HG03432 (cell line): ENCODE results near the gene USP35.
"Not testable (repeated sequence)": the region's sequence is repeated elsewhere in the genome, so short reads cannot be mapped to it uniquely, and the experiment has no call there.

Source experiments
- ATAC-seq: cut with Tn5 transposase; IDR thresholded peaks from one replicate; pipeline ENCODE4 v1.9.1; 2021; ENCODE audit warnings: mild to moderate bottlenecking, moderate library complexity; ENCODE audit not compliant: unreplicated experiment

USP35 gene

DNA sequence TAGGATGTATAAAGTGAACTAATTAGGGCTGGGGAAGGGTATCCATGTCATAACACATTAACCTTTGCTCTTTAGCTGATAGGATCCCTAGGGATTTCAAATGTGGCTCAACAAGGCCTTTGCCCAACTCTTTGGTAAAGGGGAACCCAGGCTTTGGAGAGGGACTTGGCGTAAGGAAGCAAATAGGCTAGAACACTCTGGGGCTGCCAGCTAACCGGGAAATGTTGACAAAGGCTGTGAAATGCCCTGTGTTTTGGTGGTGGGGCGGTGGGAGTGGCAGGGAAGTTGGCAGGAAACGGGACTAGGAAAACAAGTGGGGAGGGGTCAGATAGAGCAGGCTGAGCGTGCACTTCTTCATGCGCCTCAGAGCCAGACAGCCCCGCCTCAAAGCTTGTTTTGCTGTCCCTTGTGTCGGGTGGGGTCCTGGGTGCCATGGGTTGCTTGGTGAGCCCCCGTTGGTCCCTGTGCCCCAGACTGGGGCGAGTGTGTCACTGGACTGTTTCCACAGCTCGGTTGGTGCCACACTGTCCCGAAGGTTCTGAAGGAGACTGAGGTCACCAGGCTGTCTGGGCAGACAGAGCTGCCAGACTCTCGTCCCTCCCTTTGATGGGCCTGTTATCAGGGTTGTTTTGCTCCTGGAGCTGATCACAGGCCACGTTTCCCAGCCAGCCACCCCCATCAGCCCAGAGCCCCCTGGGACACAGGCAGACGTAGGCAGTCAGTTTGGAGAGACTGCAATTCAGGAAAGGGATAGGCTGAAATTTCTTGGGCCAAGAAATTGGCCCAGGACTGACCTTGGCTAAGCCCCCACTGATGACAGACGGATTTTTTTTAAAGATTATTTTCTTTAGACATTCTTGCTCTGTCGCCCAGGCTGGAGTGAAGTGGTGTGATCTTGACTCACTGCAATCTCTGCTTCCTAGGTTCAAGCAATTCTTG, 19.9 kb upstream of the USP35 start:
- ATAC-seq, result no peak

DNA sequence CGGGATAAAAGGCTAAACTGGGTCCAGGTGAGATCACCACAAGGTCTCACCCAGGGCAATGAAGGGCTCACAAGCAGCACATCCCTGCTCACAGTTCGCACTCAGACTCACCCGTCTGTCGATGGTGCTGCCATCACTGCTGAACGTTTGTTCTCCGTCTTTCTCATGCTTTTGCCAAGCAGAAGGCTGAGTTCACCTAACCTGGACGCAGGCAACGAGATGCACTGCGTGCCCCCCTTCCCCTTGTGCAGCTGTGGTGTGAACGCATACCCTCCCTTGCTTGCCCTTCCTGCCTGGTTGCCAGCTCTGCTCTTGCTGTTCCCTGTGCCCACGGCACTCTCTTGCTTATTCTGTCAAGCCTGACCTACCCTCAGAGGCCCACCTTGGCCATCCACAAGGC, 18.3 kb upstream of the USP35 start:
- no peak for ATAC-seq

DNA sequence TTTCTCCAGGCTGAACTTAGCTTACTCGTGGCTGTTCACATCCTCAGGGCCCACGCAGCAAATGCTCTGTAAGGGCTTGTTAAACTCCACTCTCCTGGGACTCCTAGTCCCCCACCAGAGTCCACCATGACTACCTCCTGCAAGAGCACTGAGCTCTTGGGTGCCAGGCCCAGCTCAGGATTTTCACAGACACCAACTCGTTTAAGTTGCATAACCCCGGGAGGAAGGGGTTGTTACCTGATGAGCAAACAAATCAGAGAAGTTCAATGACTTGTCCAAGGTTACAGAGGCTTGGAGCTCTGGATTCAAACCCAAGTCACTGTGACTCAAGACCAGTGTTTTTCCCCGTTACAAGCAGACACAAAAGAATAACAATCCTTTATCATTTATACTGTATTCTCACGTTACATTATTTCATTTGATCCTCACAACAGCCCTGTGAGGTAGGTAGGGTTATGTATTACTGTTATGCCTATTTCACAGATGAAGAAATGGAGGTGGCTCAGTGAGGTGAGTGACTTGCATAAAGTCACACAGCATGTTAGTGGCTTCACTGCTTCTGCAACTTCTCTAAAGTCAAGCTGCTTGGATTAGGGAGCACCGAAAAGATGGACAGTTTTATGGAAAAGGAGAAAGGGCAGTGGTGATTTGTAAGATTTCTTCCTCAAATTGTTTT, 17.7 kb upstream of the USP35 start:
- ATAC-seq, result no peak

DNA sequence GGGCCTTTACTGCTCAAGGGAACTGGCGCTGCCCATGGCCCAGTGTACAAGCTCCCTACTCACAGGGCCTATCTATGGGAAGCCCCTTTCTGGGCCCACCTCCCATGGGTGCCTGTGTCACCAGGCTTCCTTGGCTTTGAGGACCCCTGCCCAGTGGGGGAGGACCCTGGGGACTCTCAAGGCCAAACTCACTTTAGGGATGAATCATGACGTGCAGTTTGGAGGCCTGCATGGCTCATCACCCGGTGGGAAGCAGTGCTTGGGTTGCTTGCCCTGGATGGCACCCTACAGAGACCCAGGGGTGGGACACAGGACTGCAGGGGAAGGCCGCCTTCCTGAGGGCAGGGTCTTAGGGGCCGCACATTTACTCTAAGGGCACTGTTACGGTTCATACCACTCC, 16.8 kb upstream of the USP35 start:
- ATAC-seq, result no peak

DNA sequence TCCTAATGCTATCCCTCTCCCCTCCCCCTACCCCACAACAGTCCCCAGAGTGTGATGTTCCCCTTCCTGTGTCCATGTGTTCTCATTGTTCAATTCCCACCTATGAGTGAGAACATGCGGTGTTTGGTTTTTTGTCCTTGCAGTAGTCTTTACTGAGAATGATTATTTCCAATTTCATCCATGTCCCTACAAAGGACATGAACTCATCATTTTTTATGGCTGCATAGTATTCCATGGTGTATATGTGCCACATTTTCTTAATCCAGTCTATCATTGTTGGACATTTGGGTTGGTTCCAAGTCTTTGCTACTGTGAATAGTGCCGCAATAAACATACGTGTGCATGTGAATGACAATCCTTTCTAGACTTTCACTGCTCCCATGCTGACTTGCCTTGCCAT, 12.9 kb upstream of the USP35 start:
- ATAC-seq, result not testable (repeated sequence)

DNA sequence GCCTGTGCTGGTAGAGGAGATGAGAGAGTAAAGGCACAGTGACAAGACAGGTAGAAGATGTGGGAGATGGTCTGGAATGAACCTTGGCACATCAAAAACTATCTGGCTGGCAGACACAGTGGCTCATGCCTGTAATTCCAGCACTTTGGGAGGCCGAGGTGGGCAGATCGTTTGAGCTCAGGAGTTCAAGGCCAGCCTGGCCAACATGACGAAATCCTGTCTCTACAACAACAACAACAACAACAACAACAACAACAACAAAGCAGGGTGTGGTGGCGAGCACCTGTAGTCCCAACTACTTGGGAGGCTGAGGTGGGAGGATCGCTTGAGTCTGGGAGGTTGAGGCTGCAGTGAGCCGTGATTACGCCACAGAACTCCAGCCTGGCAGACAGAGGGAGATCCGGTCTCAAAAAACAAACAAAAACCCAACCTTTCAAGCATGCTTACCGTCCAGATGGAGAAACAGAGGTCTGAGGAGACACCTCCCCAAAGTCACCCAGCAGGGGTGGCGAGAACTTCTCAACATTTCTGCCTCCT, 12.0 kb upstream of the USP35 start:
- ATAC-seq, result no peak

DNA sequence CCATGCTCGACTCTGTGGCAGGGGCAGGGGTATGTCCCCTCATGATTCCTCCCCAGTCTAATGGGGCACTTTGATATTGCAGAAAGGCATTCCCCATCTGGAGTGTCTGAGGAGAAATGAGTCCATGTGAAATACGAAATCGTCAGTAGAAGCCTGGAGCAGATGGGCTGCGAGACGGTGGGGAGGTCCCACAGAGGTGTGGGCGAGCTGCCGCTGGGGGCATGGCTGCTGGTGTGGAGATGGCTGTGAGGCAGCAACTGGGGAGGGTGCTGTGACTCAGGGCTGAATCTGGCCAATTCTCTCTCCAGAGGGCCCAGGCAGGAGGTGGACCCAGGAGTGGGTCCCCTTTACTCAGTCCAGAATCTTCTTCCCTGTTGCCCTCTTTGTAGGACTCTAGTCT, 11.5 kb upstream of the USP35 start:
- ATAC-seq, result no peak

DNA sequence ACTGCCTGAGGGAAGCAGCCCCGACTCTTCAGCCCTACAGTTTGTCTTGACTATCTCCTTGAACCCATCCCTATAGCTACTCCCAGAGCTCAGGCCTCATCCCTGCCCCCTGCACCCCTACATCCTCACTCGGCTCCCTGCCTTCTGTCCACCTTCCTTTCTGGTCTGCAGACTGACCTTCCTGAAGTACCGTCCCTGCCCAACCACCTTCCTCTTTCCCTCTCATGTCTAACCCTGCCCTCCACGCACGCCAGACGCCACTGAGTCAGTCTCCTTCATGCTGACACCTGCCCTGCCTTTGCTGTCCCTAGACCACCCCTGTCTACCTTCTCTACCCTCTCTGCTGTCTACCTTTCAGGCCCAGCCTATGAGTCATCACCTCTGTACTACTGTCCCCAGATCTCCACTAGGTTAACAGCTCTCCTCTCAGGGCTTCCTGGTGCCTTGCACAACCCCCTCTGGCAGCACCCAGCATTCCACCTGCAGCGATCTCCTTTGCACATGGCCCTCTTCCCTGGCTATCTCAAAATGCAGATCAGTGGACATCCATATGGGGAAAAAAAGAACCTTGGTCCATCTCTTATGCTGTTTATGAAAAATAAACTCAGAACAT, 9.2 kb upstream of the USP35 start:
- no peak for ATAC-seq

DNA sequence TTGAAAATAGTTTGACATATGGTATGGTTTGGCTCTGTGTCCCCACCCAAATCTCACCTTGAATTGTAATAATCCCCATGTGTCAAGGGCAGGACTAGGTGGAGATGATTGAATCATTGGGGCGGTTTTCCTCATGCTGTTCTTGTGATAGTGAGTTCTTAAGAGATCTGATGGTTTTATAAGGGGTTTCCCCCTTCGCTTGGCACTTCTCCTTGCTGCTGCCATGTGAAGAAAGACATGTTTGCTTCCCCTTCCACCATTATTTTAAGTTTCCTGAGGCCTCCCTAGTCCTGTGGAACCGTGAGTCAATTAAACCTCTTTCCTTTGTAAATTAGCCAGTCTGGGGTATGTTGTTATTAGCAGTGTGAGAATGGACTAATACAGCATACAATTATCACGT, 8.0 kb upstream of the USP35 start:
- no peak for ATAC-seq

DNA sequence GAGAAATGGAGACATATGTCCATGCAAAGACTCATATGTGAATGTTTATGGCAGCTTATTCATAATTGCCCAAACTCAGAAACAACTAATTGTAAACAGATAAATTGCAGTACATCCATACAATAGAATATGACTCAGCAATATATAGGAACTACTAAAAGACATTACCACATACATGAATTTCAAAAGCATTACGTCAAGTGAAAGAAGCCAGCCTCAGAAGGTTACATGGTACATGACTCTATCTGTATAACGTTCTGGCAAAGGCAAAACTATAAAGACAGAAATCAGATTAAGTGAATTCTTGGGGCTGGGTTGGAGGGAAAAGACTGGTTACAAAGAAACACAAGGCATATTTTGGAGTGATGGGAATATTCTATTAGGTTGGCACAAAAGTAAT, 7.5 kb upstream of the USP35 start:
- no peak for ATAC-seq

DNA sequence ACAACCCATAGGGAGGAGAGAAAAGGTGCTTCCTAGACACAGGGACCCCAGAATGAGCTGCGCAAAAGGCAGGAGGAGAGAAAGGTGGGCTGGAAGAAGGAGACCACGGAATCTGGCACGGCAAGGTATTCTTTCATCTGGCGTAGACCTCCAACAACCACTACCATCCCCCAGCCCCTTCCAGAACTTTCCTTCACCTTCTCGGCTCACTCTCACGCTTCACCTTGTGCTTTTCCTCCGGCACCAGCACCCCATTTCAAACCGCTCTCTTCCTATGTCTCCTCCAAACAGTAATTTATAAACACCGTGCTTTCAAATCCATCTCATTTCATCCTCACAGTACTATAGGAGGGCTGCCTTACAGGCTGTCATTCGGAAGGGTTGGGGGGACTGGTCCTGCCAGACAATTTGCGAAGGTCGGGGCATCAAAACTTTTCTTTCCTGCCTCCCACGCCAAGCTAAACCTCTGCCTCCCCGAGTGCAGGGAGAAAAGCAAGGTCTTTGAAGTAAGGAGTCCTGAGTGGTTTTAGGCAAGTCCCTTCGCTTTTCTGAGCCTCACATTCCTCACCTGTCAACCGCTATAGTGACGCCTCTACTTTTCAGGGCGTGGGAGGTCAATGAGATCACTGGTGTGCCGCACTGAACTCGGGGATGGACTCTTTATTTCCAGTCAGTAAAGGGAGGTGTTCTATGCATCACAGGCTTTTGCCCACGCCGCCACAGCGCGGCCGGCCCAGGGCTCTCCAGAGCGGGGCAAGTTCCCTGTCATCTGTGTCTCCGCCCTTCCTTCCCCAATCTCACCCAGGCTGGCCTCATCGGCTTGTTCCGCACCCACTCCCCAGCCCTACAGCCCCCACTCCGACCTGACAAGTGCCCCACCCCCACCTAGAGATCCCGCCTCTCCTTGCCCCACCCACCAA, 1.1 kb upstream of the USP35 start:
- ATAC-seq, result peak; percentile 21

DNA sequence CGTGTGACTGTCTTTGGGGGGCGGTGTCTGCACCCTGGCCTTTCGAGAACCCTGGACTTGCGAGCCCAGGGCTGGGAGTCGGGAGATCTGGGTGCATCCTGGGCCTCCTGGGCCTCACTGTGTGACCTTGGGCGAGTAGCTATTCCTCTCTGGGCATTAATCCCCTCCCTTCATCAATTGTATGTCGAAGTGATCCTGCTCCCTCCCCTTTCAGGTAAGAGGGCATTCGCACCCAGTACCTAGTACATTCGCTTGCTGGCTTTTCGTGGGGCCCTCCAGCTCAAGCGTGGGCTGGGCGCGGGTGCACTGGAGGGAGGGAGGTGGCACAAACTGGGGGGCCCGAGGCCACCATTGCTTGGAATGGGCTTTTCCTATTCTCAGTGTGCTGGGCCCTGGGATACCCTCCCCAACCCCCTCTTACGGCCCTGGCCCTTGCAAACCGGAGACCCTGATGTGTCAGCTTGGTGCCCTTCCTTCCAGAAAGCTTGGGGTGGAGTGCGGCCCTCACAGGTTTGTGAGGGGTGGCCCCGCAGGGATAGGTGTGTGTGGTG, 530 bp downstream of the USP35 start:
- ATAC-seq, result no peak

DNA sequence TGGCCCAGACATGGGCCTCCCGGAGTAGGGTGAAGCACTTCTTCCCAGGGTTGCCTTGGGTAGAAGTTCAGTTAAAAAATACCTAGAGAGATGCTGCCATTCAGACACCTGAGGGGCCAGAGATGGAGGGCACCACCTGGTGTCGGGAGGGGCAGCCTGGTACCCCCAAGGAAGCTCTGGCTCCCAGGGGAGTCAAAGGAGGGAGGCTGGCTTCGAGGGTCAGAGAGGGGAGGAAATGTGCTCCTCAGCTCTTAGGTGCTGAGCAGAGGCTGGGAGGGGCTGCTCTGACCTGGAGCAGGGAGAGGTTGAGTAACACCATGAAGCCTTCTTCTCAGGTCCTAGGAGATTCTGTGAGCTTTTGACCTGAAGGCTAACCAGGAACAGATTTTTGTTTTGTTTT, 1.1 kb downstream of the USP35 start:
- no peak for ATAC-seq

DNA sequence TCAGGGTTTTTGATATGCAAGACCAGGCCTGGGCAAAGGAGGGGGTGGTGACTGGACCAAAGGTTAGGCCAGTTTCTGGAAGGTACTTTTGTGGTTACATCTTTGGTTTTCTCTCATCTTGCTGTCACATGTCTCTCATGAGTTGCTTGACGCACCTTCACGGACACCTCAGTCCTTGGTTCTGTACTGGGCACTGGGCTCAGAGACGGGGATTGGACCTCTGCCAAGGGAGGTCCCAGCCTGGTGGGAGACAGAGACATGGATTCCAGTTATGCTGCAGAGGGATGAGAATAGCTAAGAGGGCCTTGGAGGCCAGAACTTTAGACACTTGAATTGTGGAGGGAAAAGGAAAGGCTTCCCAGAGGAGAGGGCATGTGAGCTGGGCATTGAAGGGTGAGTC, 1.7 kb downstream of the USP35 start:
- ATAC-seq, result no peak

DNA sequence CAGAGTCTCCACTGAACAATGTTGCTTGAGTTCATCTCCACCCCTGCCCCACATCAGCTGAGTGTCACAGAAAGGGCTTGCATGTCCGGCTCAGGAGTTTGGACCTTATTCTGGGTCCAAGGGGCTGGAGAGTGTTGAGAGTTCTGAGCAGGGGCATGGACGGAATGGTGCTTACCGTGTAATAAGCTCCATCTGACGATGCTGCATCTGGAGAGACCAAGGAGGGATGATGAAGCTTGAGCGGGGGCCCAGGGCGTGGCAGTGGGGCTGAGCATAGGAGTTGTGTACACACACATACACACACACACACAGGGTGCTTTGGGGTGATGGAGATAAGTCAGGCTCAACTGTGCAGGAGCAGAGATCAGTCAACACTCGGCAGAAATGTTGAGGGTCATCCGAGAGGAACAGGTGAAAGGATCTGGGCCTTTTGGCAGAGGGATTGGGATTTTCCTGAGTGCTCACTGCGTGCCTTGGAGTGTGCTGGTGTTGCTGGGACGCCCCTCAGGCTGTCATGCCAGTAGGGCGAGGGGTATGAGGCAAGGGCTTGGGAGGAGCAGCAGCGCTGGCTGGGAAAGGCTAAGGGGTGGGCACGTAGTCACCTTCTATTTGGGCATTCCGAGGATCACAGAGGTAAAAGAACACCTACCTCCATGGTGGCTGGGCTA, 2.3 kb downstream of the USP35 start:
- ATAC-seq, result no peak

DNA sequence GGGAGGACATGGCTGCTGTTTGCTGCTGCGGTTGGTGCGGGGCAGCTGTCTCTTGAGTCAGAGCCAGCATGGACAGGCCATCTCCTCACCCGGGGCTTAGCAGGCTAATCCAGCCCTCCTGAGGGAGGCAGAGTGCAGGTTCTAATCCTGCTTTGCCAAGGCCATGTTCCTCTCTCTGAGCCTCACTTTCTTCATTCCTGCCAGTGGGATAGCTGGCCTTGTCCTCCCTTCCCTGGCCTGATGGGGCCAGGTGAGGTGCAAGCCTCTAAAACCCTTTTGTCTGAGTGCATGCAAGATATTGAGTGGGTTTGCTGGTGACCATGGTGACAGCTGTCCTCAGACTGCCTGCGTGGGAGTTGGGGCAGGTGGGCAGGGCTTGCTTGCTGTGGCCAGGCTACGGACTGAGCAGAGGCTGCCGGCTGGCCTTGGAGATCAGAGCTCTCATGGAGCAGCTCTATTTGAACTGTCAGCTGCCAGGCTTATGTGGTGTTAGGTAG, 3.6 kb downstream of the USP35 start:
- ATAC-seq, result no peak

DNA sequence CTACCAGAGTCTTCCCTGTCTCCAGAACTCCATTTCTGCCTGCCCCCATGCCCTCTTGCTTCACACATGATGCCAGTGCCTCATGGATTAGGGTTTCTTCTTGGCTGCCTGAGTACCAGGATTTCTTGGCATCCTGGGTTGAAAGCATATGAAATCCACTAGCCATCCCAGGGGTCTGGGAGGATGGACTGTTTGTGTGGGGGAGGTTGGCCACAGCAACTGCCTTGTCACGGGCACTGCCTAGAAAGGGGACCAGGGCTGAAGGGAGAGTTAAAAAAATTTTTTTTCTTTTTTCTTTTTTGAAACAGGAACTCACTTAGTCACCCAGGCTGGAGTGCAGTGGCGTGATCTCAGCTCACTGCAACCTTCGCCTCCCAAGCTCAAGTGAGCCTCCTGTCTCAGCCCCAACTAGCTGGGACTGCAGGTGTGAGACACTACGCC, 4.2 kb downstream of the USP35 start:
- ATAC-seq, result no peak

DNA sequence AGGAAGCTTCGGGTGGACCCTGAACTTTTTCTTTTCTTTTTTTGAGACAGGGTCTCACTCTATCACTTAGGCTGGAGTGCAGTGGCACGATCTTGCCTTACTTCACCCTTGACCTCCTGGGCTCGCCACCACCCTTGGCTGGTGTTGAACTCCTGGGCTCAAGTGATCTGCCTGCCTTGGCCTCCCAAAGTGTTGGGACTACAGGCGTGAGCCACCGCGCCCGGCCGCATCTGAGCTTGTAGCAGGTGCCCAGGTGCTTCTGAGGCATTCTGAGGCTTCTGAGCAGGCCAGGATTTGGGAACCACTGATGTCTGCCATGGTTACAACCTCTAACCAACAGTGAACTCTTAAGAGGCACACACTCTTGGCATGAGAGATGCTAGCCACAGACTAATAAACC, 5.1 kb downstream of the USP35 start:
- ATAC-seq, result no peak

DNA sequence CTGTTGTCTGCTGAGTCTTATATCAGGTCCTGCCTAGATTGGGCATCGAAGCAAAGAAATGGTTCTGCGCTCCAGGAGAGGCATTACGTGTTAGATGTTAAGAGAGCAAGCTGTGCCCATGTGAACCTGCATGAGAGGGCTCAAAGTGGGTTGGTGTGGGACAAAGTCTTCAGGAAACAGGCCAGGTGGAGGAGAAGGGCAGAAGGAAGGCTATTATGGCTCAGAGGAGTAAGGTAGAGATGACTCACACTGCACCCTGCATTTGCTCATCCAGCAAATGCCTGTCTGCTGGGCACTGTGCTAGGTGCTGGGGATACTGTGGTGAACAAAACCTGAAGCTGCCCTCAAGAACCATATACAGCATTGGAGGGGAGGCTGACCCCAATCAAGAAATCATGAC, 5.8 kb downstream of the USP35 start:
- no peak for ATAC-seq
